A673 (cell line): Measurements from ENCODE around the gene PFKFB3.

Experiments used
- EZH2 ChIP-seq: fragments of 200-600 bp; sonication (generic); IDR thresholded peaks from 2 replicates; pipeline ENCODE4 v1.6.1; 2017; ENCODE audit warnings: borderline replicate concordance, low read depth, mild to moderate bottlenecking, mixed read lengths, antibody characterized with exemption, low read length; ENCODE audit not compliant: poor library complexity, severe bottlenecking
- TF ChIP-seq, protein P1 (sequence below): fragments of 300-800, 200-600 bp; sonication (generic); conservative IDR thresholded peaks from 2 replicates; pipeline ENCODE4 v1.5.1; 2017; ENCODE audit warnings: low read depth, mild to moderate bottlenecking, antibody characterized with exemption, low read length, moderate library complexity, mixed read lengths

- TF ChIP-seq, protein P1, sequence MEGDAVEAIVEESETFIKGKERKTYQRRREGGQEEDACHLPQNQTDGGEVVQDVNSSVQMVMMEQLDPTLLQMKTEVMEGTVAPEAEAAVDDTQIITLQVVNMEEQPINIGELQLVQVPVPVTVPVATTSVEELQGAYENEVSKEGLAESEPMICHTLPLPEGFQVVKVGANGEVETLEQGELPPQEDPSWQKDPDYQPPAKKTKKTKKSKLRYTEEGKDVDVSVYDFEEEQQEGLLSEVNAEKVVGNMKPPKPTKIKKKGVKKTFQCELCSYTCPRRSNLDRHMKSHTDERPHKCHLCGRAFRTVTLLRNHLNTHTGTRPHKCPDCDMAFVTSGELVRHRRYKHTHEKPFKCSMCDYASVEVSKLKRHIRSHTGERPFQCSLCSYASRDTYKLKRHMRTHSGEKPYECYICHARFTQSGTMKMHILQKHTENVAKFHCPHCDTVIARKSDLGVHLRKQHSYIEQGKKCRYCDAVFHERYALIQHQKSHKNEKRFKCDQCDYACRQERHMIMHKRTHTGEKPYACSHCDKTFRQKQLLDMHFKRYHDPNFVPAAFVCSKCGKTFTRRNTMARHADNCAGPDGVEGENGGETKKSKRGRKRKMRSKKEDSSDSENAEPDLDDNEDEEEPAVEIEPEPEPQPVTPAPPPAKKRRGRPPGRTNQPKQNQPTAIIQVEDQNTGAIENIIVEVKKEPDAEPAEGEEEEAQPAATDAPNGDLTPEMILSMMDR = no peak
- no peak for TF ChIP-seq EZH2
Observed at GRCh38 chr10:6234371-6234770, 31.6 kb downstream of the PFKFB3 start.
